ENCODE data around the gene RASGRP4. TPM values are rescaled to one million over a fixed set of nuclear protein-coding genes. Genes with fewer than 3 reads are reported as not detected.

RASGRP4 gene
- total RNA-seq, 1 donor from 2014 or later: 3.2 TPM

DNA sequence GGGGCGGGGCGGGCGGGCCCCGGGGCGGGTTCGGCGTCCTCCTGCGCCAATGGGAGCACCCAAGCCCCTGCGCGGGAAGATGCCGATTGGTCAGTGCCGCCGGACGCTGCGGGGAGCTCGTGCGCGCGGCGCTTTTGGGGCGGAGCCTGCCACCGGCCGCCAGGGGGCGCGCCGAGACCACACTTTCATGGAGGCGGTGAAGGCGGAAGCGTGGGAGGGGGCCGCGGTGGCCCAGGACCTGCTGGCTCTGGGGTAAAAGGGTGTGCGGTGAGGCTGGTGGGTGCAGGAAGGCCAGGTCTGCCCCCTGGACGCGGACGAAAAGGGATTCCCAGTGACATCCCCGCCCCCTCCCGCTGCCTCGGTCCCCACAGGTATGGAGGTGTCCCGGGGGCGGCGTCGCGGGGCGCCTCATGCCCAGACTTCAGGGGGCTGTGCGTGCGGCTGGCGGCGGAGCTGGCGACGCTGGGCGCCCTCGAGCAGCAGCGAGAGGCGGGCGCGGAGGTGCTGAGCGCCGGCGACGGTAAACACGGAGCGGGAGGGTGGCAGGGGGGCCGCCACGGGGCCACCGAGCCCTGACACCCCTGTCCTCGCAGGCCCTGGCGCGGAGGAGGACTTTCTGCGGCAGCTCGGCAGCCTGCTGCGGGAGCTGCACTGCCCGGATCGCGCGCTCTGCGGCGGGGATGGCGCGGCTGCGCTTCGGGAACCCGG lies 22.9 kb downstream of the RASGRP4 start, which contains the start of gene FAM98C:
TSS of gene FAM98C (plus strand) at position 127 of the 708 bp plus-strand sequence. CDS start at position 188, 61 bp downstream.
- Mint-ChIP-seq H3K4me3 (peak within 1 kb of the TSS; percentile 91), H3K27me3 (peaks cover 6% of the 10 kb centered on the region), H3K27ac (peak within 1 kb of the TSS; percentile 90), H3K4me1 (peaks cover 22% of the 10 kb centered on the region), H3K9me3 (no peaks in the 10 kb centered on the region), H3K36me3 (ENCODE audit: low read depth) (peaks cover 18% of the 10 kb centered on the region)
- peak; percentile 98 for TF ChIP-seq CTCF (IDR thresholded peaks at IDR 0.05)
- intact Hi-C loops (cut with micrococcal nuclease): loop anchor here (1.0 to 5.0 kb wide), 14 partner anchors 14 to 527 kb away; partner anchors contain the start of genes MRPS12, PSMD8, RASGRP4 and SARS2
- POLR2A ChIA-PET: interaction anchor here (0.6 to 3.2 kb wide), 32 partner anchors 9 to 1033 kb away, joined by 3 to 45 read pairs (median 4); partner anchors contain the start of genes ACTN4, CATSPERG, ECH1 and EIF3K
- peak; percentile 99 for DNase-seq
- CTCF ChIA-PET: interaction anchor here (0.6 to 4.5 kb wide), 54 partner anchors 9 to 530 kb away, joined by 3 to 80 read pairs (median 4); partner anchors contain the start of genes ACTN4, EIF3K, GGN and MAP4K1
- peak; percentile 97 for ATAC-seq (ENCODE audit: low read depth)

GRCh38 chr19:38402623-38402966 lies 23.4 kb downstream of the RASGRP4 start:
- no peak for TF ChIP-seq CTCF (IDR thresholded peaks at IDR 0.05)

GRCh38 chr19:38401148-38401547 lies 24.9 kb downstream of the RASGRP4 start:
- POLR2A ChIA-PET: interaction anchor here (0.6 kb wide), 1 partner anchor 159 kb away, joined by 4 read pairs; no protein-coding TSS in a partner anchor
- H3K27me3 Mint-ChIP-seq: peaks cover 19% of the 10 kb centered on the region
- no peaks in the 10 kb centered on the region for H3K9me3 Mint-ChIP-seq
- CTCF ChIA-PET: interaction anchor here (2.8 kb wide), 1 partner anchor 13 kb away, joined by 25 read pairs; the partner anchor contains the start of genes GGN and SPRED3
- peaks cover 25% of the 10 kb centered on the region for H3K4me1 Mint-ChIP-seq
- no peak for DNase-seq
- no peak overlapping the region for H3K4me3 Mint-ChIP-seq
- TF ChIP-seq CTCF (IDR thresholded peaks at IDR 0.05): no peak
- ATAC-seq (ENCODE audit: low read depth): no peak
- intact Hi-C loops (cut with micrococcal nuclease): loop anchor here (5.0 kb wide), 1 partner anchor 504 kb away; no protein-coding TSS in a partner anchor
- no peak overlapping the region for H3K27ac Mint-ChIP-seq
- peaks cover 7% of the 10 kb centered on the region for H3K36me3 Mint-ChIP-seq (ENCODE audit: low read depth)

More at GRCh38 chr19:38402623-38402966, 23.4 kb downstream of the RASGRP4 start:
- H3K27ac Mint-ChIP-seq: peak overlapping the region; percentile 80
- DNase-seq: no peak
- ChIA-PET POLR2A (interaction anchor here (0.6 to 3.2 kb wide), 30 partner anchors 8 to 1033 kb away, joined by 3 to 45 read pairs (median 5); partner anchors contain the start of genes ACTN4, CATSPERG, ECH1 and EIF3K), CTCF (interaction anchor here (0.7 to 4.5 kb wide), 52 partner anchors 8 to 531 kb away, joined by 3 to 80 read pairs (median 4); partner anchors contain the start of genes ACTN4, EIF3K, GGN and MAP4K1)
- peak overlapping the region; percentile 91 for H3K4me3 Mint-ChIP-seq
- H3K4me1 Mint-ChIP-seq: peaks cover 22% of the 10 kb centered on the region
- no peaks in the 10 kb centered on the region for H3K9me3 Mint-ChIP-seq
- intact Hi-C loops (cut with micrococcal nuclease): loop anchor here (2.0 to 5.0 kb wide), 3 partner anchors 104 to 505 kb away; no protein-coding TSS in a partner anchor
- peaks cover 6% of the 10 kb centered on the region for H3K27me3 Mint-ChIP-seq
- peaks cover 15% of the 10 kb centered on the region for H3K36me3 Mint-ChIP-seq (ENCODE audit: low read depth)
- no peak for ATAC-seq (ENCODE audit: low read depth)

GRCh38 chr19:38400361-38400760 lies 25.7 kb downstream of the RASGRP4 start:
- ATAC-seq (ENCODE audit: low read depth) (no peak), DNase-seq (no peak)
- Mint-ChIP-seq H3K27ac (no peak overlapping the region), H3K27me3 (peaks cover 19% of the 10 kb centered on the region), H3K36me3 (ENCODE audit: low read depth) (peaks cover 5% of the 10 kb centered on the region), H3K9me3 (no peaks in the 10 kb centered on the region), H3K4me3 (no peak overlapping the region), H3K4me1 (peaks cover 25% of the 10 kb centered on the region)
- CTCF ChIA-PET: no interaction called here
- no peak for TF ChIP-seq CTCF (IDR thresholded peaks at IDR 0.05)
- intact Hi-C loops (cut with micrococcal nuclease): loop anchor here (5.0 kb wide), 1 partner anchor 503 kb away; no protein-coding TSS in a partner anchor
- POLR2A ChIA-PET: no interaction called here

- H3K4me3 Mint-ChIP-seq: no peak overlapping the region
- TF ChIP-seq CTCF (IDR thresholded peaks at IDR 0.05): no peak
- ATAC-seq (ENCODE audit: low read depth): no peak
- no peaks in the 10 kb centered on the region for H3K9me3 Mint-ChIP-seq
- ChIA-PET CTCF (no interaction called here), POLR2A (interaction anchor here (0.7 to 1.1 kb wide), 2 partner anchors 25 to 532 kb away, joined by 3 to 9 read pairs; partner anchors contain the start of gene PSMD8)
- no peak for DNase-seq
- H3K4me1 Mint-ChIP-seq: peaks cover 27% of the 10 kb centered on the region
- intact Hi-C loops (cut with micrococcal nuclease): no loop called here
- no peaks in the 10 kb centered on the region for H3K36me3 Mint-ChIP-seq (ENCODE audit: low read depth)
- no peak overlapping the region for H3K27ac Mint-ChIP-seq
- H3K27me3 Mint-ChIP-seq: peaks cover 21% of the 10 kb centered on the region
Observed at GRCh38 chr19:38399537-38399936, 26.5 kb downstream of the RASGRP4 start.
